GM23338 (cell line): ENCODE measurements around the gene AXIN2. TPM values are rescaled to one million over a fixed set of nuclear protein-coding genes. Genes with fewer than 3 reads are reported as not detected.

Source experiments
- ATAC-seq: fragments of 200-7000 bp; cut with Tn5 transposase; 3 replicates; pipeline ENCODE4 v1.9.1; 2020
- DNase-seq: peaks from one replicate; pipeline ENCODE4 v3.0.0-alpha.2; 2015; ENCODE audit warnings: low spot score
- H2AFZ ChIP-seq: fragments of 200-600 bp; sonication (generic); 2 replicates; pipeline ENCODE4 v1.8.0; 2016; ENCODE audit warnings: antibody characterized with exemption, mild to moderate bottlenecking, moderate library complexity
- H3F3A ChIP-seq: fragments of 200-600 bp; sonication (generic); replicated peaks from 2 replicates; pipeline ENCODE4 v1.8.0; 2017; ENCODE audit warnings: antibody characterized with exemption, mixed run types, low read depth
- H3K27ac ChIP-seq: fragments of 200-600 bp; sonication (generic); 2 replicates; pipeline ENCODE4 v1.6.1; 2016; ENCODE audit warnings: low read depth
- H3K27me3 ChIP-seq: fragments of 200-600 bp; sonication (generic); 2 replicates; pipeline ENCODE4 v1.8.0; 2016; ENCODE audit warnings: mild to moderate bottlenecking, mixed run types, moderate library complexity; ENCODE audit not compliant: insufficient read depth
- H3K36me3 ChIP-seq: fragments of 200-600 bp; sonication (generic); 2 replicates; pipeline ENCODE4 v1.8.0; 2016; ENCODE audit warnings: mild to moderate bottlenecking; ENCODE audit not compliant: insufficient read depth
- H3K4me1 ChIP-seq: fragments of 200-600 bp; sonication (generic); 2 replicates; pipeline ENCODE4 v1.8.0; 2016; ENCODE audit warnings: mild to moderate bottlenecking, moderate library complexity; ENCODE audit not compliant: insufficient read depth
- H3K4me2 ChIP-seq: fragments of 200-600 bp; sonication (generic); 2 replicates; pipeline ENCODE4 v1.7.1; 2017; ENCODE audit warnings: mixed run types
- H3K4me3 ChIP-seq: fragments of 200-600 bp; sonication (generic); 2 replicates; pipeline ENCODE4 v1.6.1; 2016; ENCODE audit warnings: mixed run types
- H3K79me2 ChIP-seq: fragments of 200-600 bp; sonication (generic); replicated peaks from 2 replicates; pipeline ENCODE4 v1.8.0; 2017; ENCODE audit warnings: mild to moderate bottlenecking; ENCODE audit not compliant: insufficient read depth
- H3K9me2 ChIP-seq: fragments of 200-600 bp; sonication (generic); 2 replicates; pipeline ENCODE4 v1.8.0; 2017; ENCODE audit not compliant: insufficient read depth
- H4K20me1 ChIP-seq: fragments of 200-600 bp; sonication (generic); replicated peaks from 2 replicates; pipeline ENCODE4 v1.8.0; 2017; ENCODE audit warnings: mild to moderate bottlenecking; ENCODE audit not compliant: insufficient read depth
- H3K27ac Mint-ChIP-seq: 2 replicates; pipeline ENCODE4 v1.8.0; 2020; ENCODE audit warnings: inconsistent platforms, mild to moderate bottlenecking, moderate library complexity, mixed read lengths
- H3K27me3 Mint-ChIP-seq: 3 replicates; pipeline ENCODE4 v1.8.0; 2022; ENCODE audit warnings: low read depth, mild to moderate bottlenecking, moderate library complexity, mixed read lengths, inconsistent platforms; ENCODE audit not compliant: insufficient read depth, poor library complexity
- H3K36me3 Mint-ChIP-seq: 3 replicates; pipeline ENCODE4 v1.8.0; 2021; ENCODE audit warnings: low read depth, mild to moderate bottlenecking, inconsistent platforms, moderate library complexity, mixed read lengths
- H3K4me1 Mint-ChIP-seq: 3 replicates; pipeline ENCODE4 v1.8.0; 2020; ENCODE audit warnings: mild to moderate bottlenecking, inconsistent platforms, mixed read lengths
- H3K4me3 Mint-ChIP-seq: 3 replicates; pipeline ENCODE4 v1.8.0; 2021; ENCODE audit warnings: moderate library complexity, mild to moderate bottlenecking, inconsistent platforms, mixed read lengths
- H3K9me3 Mint-ChIP-seq: 3 replicates; pipeline ENCODE4 v1.8.0; 2020; ENCODE audit warnings: moderate library complexity, mild to moderate bottlenecking, inconsistent platforms, mixed read lengths
- CREB1 ChIP-seq: fragments of 250-450 bp; sonication (Bioruptor Pico); IDR thresholded peaks from 2 replicates; pipeline ENCODE4 v1.5.0; 2020; ENCODE audit warnings: low read depth, mild to moderate bottlenecking, moderate library complexity
- CTCF ChIP-seq, 2 experiments: fragments of 200-600 bp in 1 of 2; sonication (generic) in 1 of 2; conservative IDR thresholded peaks; 2 replicates each; pipeline versions ENCODE4 v1.5.1 to v1.6.1; 2016 to 2017; ENCODE audit warnings: antibody characterized with exemption in 2 of 2, low read depth in 2 of 2, mild to moderate bottlenecking in 2 of 2, moderate library complexity in 1 of 2
- ETS1 ChIP-seq: IDR thresholded peaks from 2 replicates; pipeline ENCODE4 v1.6.1; 2016; ENCODE audit warnings: antibody characterized with exemption
- EZH2 ChIP-seq: fragments of 200-600 bp; sonication (generic); IDR thresholded peaks from one replicate; pipeline ENCODE4 v1.8.0; 2017; ENCODE audit warnings: antibody characterized with exemption, mild to moderate bottlenecking, low read depth; ENCODE audit not compliant: unreplicated experiment
- EZH2phosphoT487 ChIP-seq: fragments of 200-600 bp; sonication (generic); IDR thresholded peaks from one replicate; pipeline ENCODE4 v1.8.1; 2018; ENCODE audit warnings: antibody characterized with exemption; ENCODE audit not compliant: unreplicated experiment
- JUNB ChIP-seq: IDR thresholded peaks from one replicate; pipeline ENCODE4 v1.6.1; 2016; ENCODE audit warnings: antibody characterized with exemption; ENCODE audit not compliant: unreplicated experiment
- REST ChIP-seq: IDR thresholded peaks from one replicate; pipeline ENCODE4 v1.6.1; 2018; ENCODE audit warnings: antibody characterized with exemption; ENCODE audit not compliant: unreplicated experiment
- ZNF331 ChIP-seq: fragments of 250-450 bp; sonication (Bioruptor Pico); IDR thresholded peaks from 2 replicates; pipeline ENCODE4 v1.5.0; 2020; ENCODE audit warnings: low read depth, mild to moderate bottlenecking, moderate library complexity
- polyA plus RNA-seq: library from polyadenylated mRNA; unstranded; fragments of >200 nt; fragmentation: Nextera tagmentation; extraction: Ambion mirVana; gene quantifications from 2 replicates; pipeline ENCODE4 v1.2.1, GENCODE V29; 2016
- total RNA-seq: library from RNA; depleted of rRNA; stranded (reverse); fragments of >200 nt; shearing (Covaris generic); gene quantifications from 2 replicates; pipeline ENCODE4 v1.2.3, GENCODE V29; 2014

The AXIN2 gene
- total and polyA plus RNA-seq, 2 experiments from 2014 or later = 8.0 to 32.7 TPM

- Histone ChIP-seq H3K79me2 (no peaks in the 10 kb centered on the region), H3K36me3 (no peaks in the 10 kb centered on the region; the same call in 1 of the 2 replicates), H3K4me1 (no peaks in the 10 kb centered on the region; the same call in 1 of the 2 replicates), H3K27me3 (no peaks in the 10 kb centered on the region), H4K20me1 (no peaks in the 10 kb centered on the region), H3K9me2 (no peaks in the 10 kb centered on the region), H3F3A (no peaks in the 10 kb centered on the region), H2AFZ (no peak overlapping the region), H3K4me2 (no peak overlapping the region), H3K27ac (no peak overlapping the region), H3K4me3 (no peak overlapping the region)
- Mint-ChIP-seq H3K27me3 (peaks cover 2% of the 10 kb centered on the region), H3K4me3 (no peak overlapping the region), H3K27ac (no peak overlapping the region), H3K4me1 (peaks cover 8% of the 10 kb centered on the region), H3K9me3 (no peaks in the 10 kb centered on the region), H3K36me3 (no peaks in the 10 kb centered on the region; the same call in 2 of the 3 replicates)
- ATAC-seq = no peak
- no peak for TF ChIP-seq EZH2phosphoT487
- no peak for TF ChIP-seq REST
- TF ChIP-seq JUNB = no peak
- no peak for TF ChIP-seq ETS1
- TF ChIP-seq EZH2 = no peak
- no peak for TF ChIP-seq CREB1 (CRISPR knock-in tag)
- no peak for TF ChIP-seq ZNF331 (CRISPR knock-in tag)
- DNase-seq = no peak
Observed at GRCh38 chr17:65601881-65602280, 40.4 kb upstream of the AXIN2 start.

GRCh38 chr17:65601145-65601544 is 39.7 kb upstream of the AXIN2 start:
- Mint-ChIP-seq H3K4me3 (no peak overlapping the region), H3K4me1 (peaks cover 8% of the 10 kb centered on the region), H3K9me3 (no peaks in the 10 kb centered on the region), H3K36me3 (no peaks in the 10 kb centered on the region; the same call in 2 of the 3 replicates), H3K27me3 (peaks cover 2% of the 10 kb centered on the region), H3K27ac (no peak overlapping the region)
- H3K36me3 ChIP-seq = no peaks in the 10 kb centered on the region; the same call in 1 of the 2 replicates
- H3K27ac ChIP-seq = no peak overlapping the region
- H3F3A ChIP-seq = no peaks in the 10 kb centered on the region
- no peaks in the 10 kb centered on the region for H3K27me3 ChIP-seq
- no peaks in the 10 kb centered on the region; the same call in 1 of the 2 replicates for H3K4me1 ChIP-seq
- no peak for TF ChIP-seq CTCF (conservative IDR thresholded peaks at IDR 0.05; ENCODE audit: low read depth in 2 of 2)
- no peak for TF ChIP-seq EZH2
- H4K20me1 ChIP-seq = no peaks in the 10 kb centered on the region
- H3K4me3 ChIP-seq = no peak overlapping the region
- no peak for DNase-seq
- no peaks in the 10 kb centered on the region for H3K9me2 ChIP-seq
- no peak for ATAC-seq
- no peaks in the 10 kb centered on the region for H3K79me2 ChIP-seq
- no peak overlapping the region for H3K4me2 ChIP-seq
- no peak overlapping the region for H2AFZ ChIP-seq
